A549 (cell line): ENCODE results near the gene ZNF613. TPM values are rescaled to one million over a fixed set of nuclear protein-coding genes. Genes with fewer than 3 reads are reported as not detected.

Source experiments
- ATAC-seq, 2 experiments: fragments of 200-7000 bp in 1 of 2; fragments of >200 bp in 1 of 2; cut with Nextera tagmentation in 1 of 2; cut with Tn5 transposase in 1 of 2; 3 replicates each; pipeline versions ENCODE4 v1.8.0 to v1.9.1; 2018 to 2020; ENCODE audit warnings: mild to moderate bottlenecking in 1 of 2, moderate library complexity in 1 of 2
- CTCF ChIA-PET: fragments of 300-600 bp; sonication (Branson Sonifier 250); formaldehyde crosslinking; extraction: SDS; loops from one replicate; lab custom pipeline; 2021; ENCODE audit warnings: antibody characterized with exemption, inconsistent platforms; lab: Yijun Ruan, JAX
- POLR2A ChIA-PET: fragments of 350-600 bp; formaldehyde crosslinking; extraction: SDS; loops from one replicate; lab custom pipeline; 2021; ENCODE audit warnings: antibody characterized with exemption, inconsistent platforms; lab: Yijun Ruan, JAX
- DNase-seq, 2 experiments: peaks; one replicate each; pipeline versions ENCODE4 v3.0.0 to v3.0.0-alpha.2; 2011 to 2016; ENCODE audit warnings: low read depth in 1 of 2, low spot score in 1 of 2
- FAIRE-seq: peaks from 2 replicates; lab custom pipeline; 2011; peaks lifted over from hg19 to GRCh38; lab: Jason Lieb, UNC
- H3K27ac ChIP-seq, 2 experiments: fragments of >200 bp; sonication (Bioruptor Twin); formaldehyde crosslinking; 3 replicates each; pipeline ENCODE4 v1.5.1; 2016 to 2017
- H3K4me1 ChIP-seq: fragments of >200 bp; sonication (Bioruptor Twin); formaldehyde crosslinking; 3 replicates; pipeline ENCODE4 v1.6.1; 2016
- H3K4me2 ChIP-seq: fragments of >200 bp; sonication (Bioruptor Twin); formaldehyde crosslinking; 3 replicates; pipeline ENCODE4 v1.6.1; 2016
- H3K4me3 ChIP-seq: fragments of >200 bp; sonication (Bioruptor Twin); formaldehyde crosslinking; 3 replicates; pipeline ENCODE4 v1.5.1; 2016
- H3K9me3 ChIP-seq: fragments of >200 bp; sonication (Bioruptor Twin); formaldehyde crosslinking; 3 replicates; pipeline ENCODE4 v1.6.1; 2016
- CBX8 ChIP-seq: fragments of 200-600 bp; sonication (generic); IDR thresholded peaks from 2 replicates; pipeline ENCODE4 v1.6.1; 2016
- CHD4 ChIP-seq: fragments of 200-600 bp; sonication (generic); IDR thresholded peaks from 2 replicates; pipeline ENCODE4 v1.6.1; 2016; ENCODE audit warnings: antibody characterized with exemption, mild to moderate bottlenecking, borderline replicate concordance
- EHF ChIP-seq: fragments of 250-450 bp; sonication (Bioruptor Pico); IDR thresholded peaks from 2 replicates; pipeline ENCODE4 v1.5.0; 2020; ENCODE audit warnings: mild to moderate bottlenecking
- EP300 ChIP-seq, 2 experiments: fragments of >200 bp; sonication (Bioruptor Twin); formaldehyde crosslinking; IDR thresholded peaks; 2 replicates in 1 of 2; 3 replicates in 1 of 2; pipeline ENCODE4 v1.6.1; 2016 to 2017
- FOSB ChIP-seq: fragments of 250-450 bp; sonication (Bioruptor Pico); IDR thresholded peaks from 2 replicates; pipeline ENCODE4 v1.5.0; 2020; ENCODE audit warnings: mild to moderate bottlenecking, moderate library complexity
- FOSL2 ChIP-seq, 2 experiments: fragments of 450-650 bp in 1 of 2; fragments of >200 bp in 1 of 2; sonication (Bioruptor Twin) in 1 of 2; formaldehyde crosslinking; IDR thresholded peaks; 2 replicates each; pipeline versions ENCODE4 v1.5.0 to v1.6.1; 2016 to 2020; ENCODE audit warnings: mild to moderate bottlenecking in 1 of 2, moderate library complexity in 1 of 2
- GATA3 ChIP-seq: IDR thresholded peaks from 2 replicates; pipeline ENCODE4 v1.6.1; 2012; ENCODE audit warnings: borderline replicate concordance
- HEYL ChIP-seq: fragments of 250-450 bp; sonication (Bioruptor Pico); IDR thresholded peaks from 2 replicates; pipeline ENCODE4 v1.8.0; 2021; ENCODE audit warnings: mild to moderate bottlenecking, moderate library complexity
- HOXA7 ChIP-seq: fragments of 250-450 bp; sonication (Bioruptor Pico); IDR thresholded peaks from 2 replicates; pipeline ENCODE4 v1.5.0; 2020; ENCODE audit warnings: mild to moderate bottlenecking, moderate library complexity
- MAZ ChIP-seq: fragments of 150-350 bp; IDR thresholded peaks from 2 replicates; pipeline ENCODE4 v1.6.1; 2014; ENCODE audit warnings: antibody characterized with exemption, low read depth, low read length, borderline replicate concordance
- MYC ChIP-seq: IDR thresholded peaks from 2 replicates; pipeline ENCODE4 v1.6.1; 2012; ENCODE audit warnings: mild to moderate bottlenecking, inconsistent platforms, low read length, improper control_type of control experiment, borderline replicate concordance
- PHF8 ChIP-seq: fragments of 200-600 bp; sonication (generic); IDR thresholded peaks from 2 replicates; pipeline ENCODE4 v1.6.1; 2016; ENCODE audit warnings: low read depth, mild to moderate bottlenecking, antibody characterized with exemption, moderate library complexity, borderline replicate concordance
- POLR2A ChIP-seq: IDR thresholded peaks from 2 replicates; pipeline ENCODE4 v1.6.1; 2012; ENCODE audit warnings: mild to moderate bottlenecking, low read length
- POLR2AphosphoS2 ChIP-seq: conservative IDR thresholded peaks from 2 replicates; pipeline ENCODE4 v1.6.1; 2012; ENCODE audit warnings: low read length, improper control_type of control experiment, inconsistent platforms
- RNF2 ChIP-seq: fragments of 200-600 bp; sonication (generic); IDR thresholded peaks from 2 replicates; pipeline ENCODE4 v1.6.1; 2016; ENCODE audit warnings: low read depth, mild to moderate bottlenecking, antibody characterized with exemption, moderate library complexity, borderline replicate concordance
- SREBF2 ChIP-seq: fragments of 450-650 bp; IDR thresholded peaks from 2 replicates; pipeline ENCODE4 v1.6.1; 2014; ENCODE audit warnings: mild to moderate bottlenecking, moderate library complexity
- TFCP2L1 ChIP-seq: fragments of 250-450 bp; sonication (Bioruptor Pico); IDR thresholded peaks from 2 replicates; pipeline ENCODE4 v1.5.0; 2021; ENCODE audit warnings: mild to moderate bottlenecking
- ZFP36 ChIP-seq: fragments of 450-650 bp; IDR thresholded peaks from 2 replicates; pipeline ENCODE4 v1.6.1; 2014; ENCODE audit warnings: borderline replicate concordance; ENCODE audit not compliant: partially characterized antibody
- ZNF302 ChIP-seq: fragments of 250-450 bp; sonication (Bioruptor Pico); IDR thresholded peaks from 2 replicates; pipeline ENCODE4 v1.9.0; 2021; ENCODE audit warnings: inconsistent platforms, mild to moderate bottlenecking, moderate library complexity
- ZSCAN20 ChIP-seq: fragments of 250-450 bp; sonication (Bioruptor Pico); IDR thresholded peaks from 2 replicates; pipeline ENCODE4 v1.8.0; 2022; ENCODE audit warnings: mild to moderate bottlenecking, moderate library complexity
- WGBS: methylation state at CpG from one replicate; pipeline ENCODE4 v1.1.6; 2017; ENCODE audit errors: missing lambda C conversion rate; 5-methylcytosine and 5-hydroxymethylcytosine counted together
- polyA plus RNA-seq, 4 experiments: library from polyadenylated mRNA; depleted of rRNA in 3 of 4; stranded (reverse); fragments of >200 nt; fragmentation: RNase III in 1 of 4; extraction: RNeasy Plus Mini Kit Qiagen cat#74134 plus additional on column Dnase treatment in 1 of 4; gene quantifications; 2 replicates in 3 of 4; 3 replicates in 1 of 4; pipeline ENCODE4 v1.2.3, GENCODE V29; 2011 to 2017
- TF ChIP-seq, protein P1 (sequence below): fragments of >200 bp; sonication (Bioruptor Twin); formaldehyde crosslinking; IDR thresholded peaks from 2 replicates; pipeline ENCODE4 v1.6.1; 2016
- TF ChIP-seq, protein P2 (sequence below): fragments of >200 bp; sonication (Bioruptor Twin); formaldehyde crosslinking; IDR thresholded peaks from 3 replicates; pipeline ENCODE4 v1.6.1; 2016
- TF ChIP-seq, protein P3 (sequence below): fragments of 200-600 bp; sonication (generic); IDR thresholded peaks from 2 replicates; pipeline ENCODE4 v1.6.1; 2016; ENCODE audit warnings: antibody characterized with exemption, mild to moderate bottlenecking, moderate library complexity
- TF ChIP-seq, protein P4 (sequence below): fragments of >200 bp; sonication (Bioruptor Twin); formaldehyde crosslinking; IDR thresholded peaks from 3 replicates; pipeline ENCODE4 v1.5.1; 2016
- TF ChIP-seq, protein P5 (sequence below): fragments of 250-450 bp; sonication (Bioruptor Pico); IDR thresholded peaks from 2 replicates; pipeline ENCODE4 v1.5.0; 2021; ENCODE audit warnings: mild to moderate bottlenecking, moderate library complexity, borderline replicate concordance
- TF ChIP-seq, protein P6 (sequence below): fragments of 150-350 bp; IDR thresholded peaks from 2 replicates; pipeline ENCODE4 v1.6.1; 2014; ENCODE audit warnings: low read depth, mild to moderate bottlenecking, low read length

Gene ZNF613
- polyA plus RNA-seq, 2 of the 4 experiments (the other 2 are of a cell fraction): 1.4 to 2.6 TPM

DNA sequence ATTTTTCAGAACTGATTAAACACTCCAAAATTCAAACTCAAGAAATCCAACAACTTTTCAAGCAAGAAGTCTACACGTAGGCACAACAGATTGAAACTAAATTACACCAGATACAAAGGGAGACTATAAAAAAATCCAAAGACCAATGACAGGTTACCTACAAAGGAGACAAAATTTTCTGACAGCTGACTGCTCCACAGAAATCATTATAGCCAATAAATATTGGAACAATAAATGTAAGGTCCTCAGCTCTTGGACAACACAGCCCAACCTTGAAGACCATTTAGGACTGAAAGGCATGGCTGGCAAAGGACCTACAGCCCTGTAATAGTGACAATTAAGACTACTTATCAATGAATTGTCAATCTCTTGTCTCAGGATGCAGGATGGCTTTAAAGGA is 43.4 kb downstream of the ZNF613 start:
- Histone ChIP-seq H3K4me1 (no peaks in the 10 kb centered on the region), H3K9me3 (peaks cover 96% of the 10 kb centered on the region), H3K27ac (no peak overlapping the region), H3K4me3 (no peak overlapping the region), H3K4me2 (no peak overlapping the region)
- no peak for ATAC-seq
- ChIA-PET POLR2A (no interaction called here), CTCF (no interaction called here)
- no peak for DNase-seq
- no peak for FAIRE-seq
- TF ChIP-seq POLR2A (no peak), POLR2AphosphoS2 (no peak), HOXA7 (no peak), ZFP36 (no peak), FOSB (CRISPR knock-in tag) (no peak), EP300 (IDR thresholded peaks at IDR 0.05) (no peak), EHF (no peak), CHD4 (no peak), MAZ (no peak)
- TF ChIP-seq, protein P1, sequence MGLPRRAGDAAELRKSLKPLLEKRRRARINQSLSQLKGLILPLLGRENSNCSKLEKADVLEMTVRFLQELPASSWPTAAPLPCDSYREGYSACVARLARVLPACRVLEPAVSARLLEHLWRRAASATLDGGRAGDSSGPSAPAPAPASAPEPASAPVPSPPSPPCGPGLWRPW: no peak
- TF ChIP-seq, protein P2, sequence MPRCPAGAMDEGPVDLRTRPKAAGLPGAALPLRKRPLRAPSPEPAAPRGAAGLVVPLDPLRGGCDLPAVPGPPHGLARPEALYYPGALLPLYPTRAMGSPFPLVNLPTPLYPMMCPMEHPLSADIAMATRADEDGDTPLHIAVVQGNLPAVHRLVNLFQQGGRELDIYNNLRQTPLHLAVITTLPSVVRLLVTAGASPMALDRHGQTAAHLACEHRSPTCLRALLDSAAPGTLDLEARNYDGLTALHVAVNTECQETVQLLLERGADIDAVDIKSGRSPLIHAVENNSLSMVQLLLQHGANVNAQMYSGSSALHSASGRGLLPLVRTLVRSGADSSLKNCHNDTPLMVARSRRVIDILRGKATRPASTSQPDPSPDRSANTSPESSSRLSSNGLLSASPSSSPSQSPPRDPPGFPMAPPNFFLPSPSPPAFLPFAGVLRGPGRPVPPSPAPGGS: no peak
- 48% methylated on average over 1 of the region's 1 CpG for WGBS

DNA sequence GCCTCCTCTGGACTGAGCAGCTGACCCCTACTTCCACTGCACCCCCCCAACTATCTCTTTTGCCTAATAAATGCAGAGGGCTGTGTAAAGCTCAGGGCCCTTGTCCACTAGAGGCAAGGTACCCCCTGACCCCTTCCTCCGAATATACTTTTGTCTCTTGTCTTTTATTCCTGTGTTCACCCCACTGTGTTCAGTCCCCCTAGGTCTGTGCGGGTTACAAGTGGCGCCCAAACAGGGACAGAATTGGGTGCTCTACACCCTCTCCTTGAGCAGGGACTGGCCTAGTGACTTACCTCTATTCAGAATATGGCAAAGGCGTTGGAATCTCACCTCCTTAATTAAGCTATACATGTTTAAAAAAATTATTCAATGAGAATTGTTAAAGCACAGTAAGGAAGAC is 44.4 kb downstream of the ZNF613 start:
- no peak for FAIRE-seq
- H3K4me3 ChIP-seq: no peak overlapping the region
- H3K27ac ChIP-seq: no peak overlapping the region
- H3K4me1 ChIP-seq: no peaks in the 10 kb centered on the region
- CTCF ChIA-PET: no interaction called here
- peaks cover 96% of the 10 kb centered on the region for H3K9me3 ChIP-seq
- no peak for TF ChIP-seq RNF2
- TF ChIP-seq PHF8: no peak
- TF ChIP-seq SREBF2: no peak
- no peak for TF ChIP-seq HEYL (CRISPR knock-in tag)
- TF ChIP-seq ZNF302 (CRISPR knock-in tag): no peak
- no peak for TF ChIP-seq FOSL2 (IDR thresholded peaks at IDR 0.05)
- TF ChIP-seq FOSL2 (CRISPR knock-in tag; IDR thresholded peaks at IDR 0.05): no peak
- TF ChIP-seq GATA3: no peak
- no peak for TF ChIP-seq MYC
- TF ChIP-seq, protein P1: no peak
- TF ChIP-seq, protein P3, sequence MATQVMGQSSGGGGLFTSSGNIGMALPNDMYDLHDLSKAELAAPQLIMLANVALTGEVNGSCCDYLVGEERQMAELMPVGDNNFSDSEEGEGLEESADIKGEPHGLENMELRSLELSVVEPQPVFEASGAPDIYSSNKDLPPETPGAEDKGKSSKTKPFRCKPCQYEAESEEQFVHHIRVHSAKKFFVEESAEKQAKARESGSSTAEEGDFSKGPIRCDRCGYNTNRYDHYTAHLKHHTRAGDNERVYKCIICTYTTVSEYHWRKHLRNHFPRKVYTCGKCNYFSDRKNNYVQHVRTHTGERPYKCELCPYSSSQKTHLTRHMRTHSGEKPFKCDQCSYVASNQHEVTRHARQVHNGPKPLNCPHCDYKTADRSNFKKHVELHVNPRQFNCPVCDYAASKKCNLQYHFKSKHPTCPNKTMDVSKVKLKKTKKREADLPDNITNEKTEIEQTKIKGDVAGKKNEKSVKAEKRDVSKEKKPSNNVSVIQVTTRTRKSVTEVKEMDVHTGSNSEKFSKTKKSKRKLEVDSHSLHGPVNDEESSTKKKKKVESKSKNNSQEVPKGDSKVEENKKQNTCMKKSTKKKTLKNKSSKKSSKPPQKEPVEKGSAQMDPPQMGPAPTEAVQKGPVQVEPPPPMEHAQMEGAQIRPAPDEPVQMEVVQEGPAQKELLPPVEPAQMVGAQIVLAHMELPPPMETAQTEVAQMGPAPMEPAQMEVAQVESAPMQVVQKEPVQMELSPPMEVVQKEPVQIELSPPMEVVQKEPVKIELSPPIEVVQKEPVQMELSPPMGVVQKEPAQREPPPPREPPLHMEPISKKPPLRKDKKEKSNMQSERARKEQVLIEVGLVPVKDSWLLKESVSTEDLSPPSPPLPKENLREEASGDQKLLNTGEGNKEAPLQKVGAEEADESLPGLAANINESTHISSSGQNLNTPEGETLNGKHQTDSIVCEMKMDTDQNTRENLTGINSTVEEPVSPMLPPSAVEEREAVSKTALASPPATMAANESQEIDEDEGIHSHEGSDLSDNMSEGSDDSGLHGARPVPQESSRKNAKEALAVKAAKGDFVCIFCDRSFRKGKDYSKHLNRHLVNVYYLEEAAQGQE: no peak
- TF ChIP-seq, protein P4, sequence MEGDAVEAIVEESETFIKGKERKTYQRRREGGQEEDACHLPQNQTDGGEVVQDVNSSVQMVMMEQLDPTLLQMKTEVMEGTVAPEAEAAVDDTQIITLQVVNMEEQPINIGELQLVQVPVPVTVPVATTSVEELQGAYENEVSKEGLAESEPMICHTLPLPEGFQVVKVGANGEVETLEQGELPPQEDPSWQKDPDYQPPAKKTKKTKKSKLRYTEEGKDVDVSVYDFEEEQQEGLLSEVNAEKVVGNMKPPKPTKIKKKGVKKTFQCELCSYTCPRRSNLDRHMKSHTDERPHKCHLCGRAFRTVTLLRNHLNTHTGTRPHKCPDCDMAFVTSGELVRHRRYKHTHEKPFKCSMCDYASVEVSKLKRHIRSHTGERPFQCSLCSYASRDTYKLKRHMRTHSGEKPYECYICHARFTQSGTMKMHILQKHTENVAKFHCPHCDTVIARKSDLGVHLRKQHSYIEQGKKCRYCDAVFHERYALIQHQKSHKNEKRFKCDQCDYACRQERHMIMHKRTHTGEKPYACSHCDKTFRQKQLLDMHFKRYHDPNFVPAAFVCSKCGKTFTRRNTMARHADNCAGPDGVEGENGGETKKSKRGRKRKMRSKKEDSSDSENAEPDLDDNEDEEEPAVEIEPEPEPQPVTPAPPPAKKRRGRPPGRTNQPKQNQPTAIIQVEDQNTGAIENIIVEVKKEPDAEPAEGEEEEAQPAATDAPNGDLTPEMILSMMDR: no peak
- TF ChIP-seq, protein P5, sequence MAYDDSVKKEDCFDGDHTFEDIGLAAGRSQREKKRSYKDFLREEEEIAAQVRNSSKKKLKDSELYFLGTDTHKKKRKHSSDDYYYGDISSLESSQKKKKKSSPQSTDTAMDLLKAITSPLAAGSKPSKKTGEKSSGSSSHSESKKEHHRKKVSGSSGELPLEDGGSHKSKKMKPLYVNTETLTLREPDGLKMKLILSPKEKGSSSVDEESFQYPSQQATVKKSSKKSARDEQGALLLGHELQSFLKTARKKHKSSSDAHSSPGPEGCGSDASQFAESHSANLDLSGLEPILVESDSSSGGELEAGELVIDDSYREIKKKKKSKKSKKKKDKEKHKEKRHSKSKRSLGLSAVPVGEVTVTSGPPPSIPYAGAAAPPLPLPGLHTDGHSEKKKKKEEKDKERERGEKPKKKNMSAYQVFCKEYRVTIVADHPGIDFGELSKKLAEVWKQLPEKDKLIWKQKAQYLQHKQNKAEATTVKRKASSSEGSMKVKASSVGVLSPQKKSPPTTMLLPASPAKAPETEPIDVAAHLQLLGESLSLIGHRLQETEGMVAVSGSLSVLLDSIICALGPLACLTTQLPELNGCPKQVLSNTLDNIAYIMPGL (CRISPR knock-in tag): no peak
- TF ChIP-seq, protein P2: no peak
- TF ChIP-seq, protein P6, sequence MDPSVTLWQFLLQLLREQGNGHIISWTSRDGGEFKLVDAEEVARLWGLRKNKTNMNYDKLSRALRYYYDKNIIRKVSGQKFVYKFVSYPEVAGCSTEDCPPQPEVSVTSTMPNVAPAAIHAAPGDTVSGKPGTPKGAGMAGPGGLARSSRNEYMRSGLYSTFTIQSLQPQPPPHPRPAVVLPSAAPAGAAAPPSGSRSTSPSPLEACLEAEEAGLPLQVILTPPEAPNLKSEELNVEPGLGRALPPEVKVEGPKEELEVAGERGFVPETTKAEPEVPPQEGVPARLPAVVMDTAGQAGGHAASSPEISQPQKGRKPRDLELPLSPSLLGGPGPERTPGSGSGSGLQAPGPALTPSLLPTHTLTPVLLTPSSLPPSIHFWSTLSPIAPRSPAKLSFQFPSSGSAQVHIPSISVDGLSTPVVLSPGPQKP: no peak
- no peak for TF ChIP-seq TFCP2L1 (CRISPR knock-in tag)
- TF ChIP-seq FOSB (CRISPR knock-in tag): no peak
- TF ChIP-seq ZSCAN20: no peak
- no peak for TF ChIP-seq CBX8
- 51% methylated on average over 4 of the region's 4 CpGs for WGBS
- POLR2A ChIA-PET: no interaction called here
- H3K4me2 ChIP-seq: no peak overlapping the region
- DNase-seq: peak in 1 of 2 experiments; percentile 66
- ATAC-seq: peak in 1 of 2 experiments; percentile 40; a peak in 1 of 6 replicates
